Measurements from ENCODE around the gene ERLIN1.

DNA sequence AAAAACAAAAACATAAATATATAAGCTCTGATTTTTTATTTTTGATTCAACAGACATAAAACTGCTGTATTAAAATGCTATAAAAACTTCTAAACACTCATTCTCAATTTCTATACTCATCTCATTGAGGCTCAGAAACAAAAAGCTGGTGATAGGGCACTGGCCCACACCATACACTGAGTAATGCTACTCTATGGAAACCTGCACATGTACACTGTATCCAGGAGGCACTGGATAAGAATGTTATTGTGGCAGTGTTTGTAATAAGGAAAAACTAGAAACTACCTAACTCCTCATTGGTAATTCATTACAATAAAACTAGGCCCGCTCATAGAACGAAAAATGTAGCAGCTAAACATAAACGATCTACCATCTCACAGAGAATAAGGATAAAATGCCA lies 23.1 kb downstream of the ERLIN1 start:
- TF ChIP-seq, protein P1, sequence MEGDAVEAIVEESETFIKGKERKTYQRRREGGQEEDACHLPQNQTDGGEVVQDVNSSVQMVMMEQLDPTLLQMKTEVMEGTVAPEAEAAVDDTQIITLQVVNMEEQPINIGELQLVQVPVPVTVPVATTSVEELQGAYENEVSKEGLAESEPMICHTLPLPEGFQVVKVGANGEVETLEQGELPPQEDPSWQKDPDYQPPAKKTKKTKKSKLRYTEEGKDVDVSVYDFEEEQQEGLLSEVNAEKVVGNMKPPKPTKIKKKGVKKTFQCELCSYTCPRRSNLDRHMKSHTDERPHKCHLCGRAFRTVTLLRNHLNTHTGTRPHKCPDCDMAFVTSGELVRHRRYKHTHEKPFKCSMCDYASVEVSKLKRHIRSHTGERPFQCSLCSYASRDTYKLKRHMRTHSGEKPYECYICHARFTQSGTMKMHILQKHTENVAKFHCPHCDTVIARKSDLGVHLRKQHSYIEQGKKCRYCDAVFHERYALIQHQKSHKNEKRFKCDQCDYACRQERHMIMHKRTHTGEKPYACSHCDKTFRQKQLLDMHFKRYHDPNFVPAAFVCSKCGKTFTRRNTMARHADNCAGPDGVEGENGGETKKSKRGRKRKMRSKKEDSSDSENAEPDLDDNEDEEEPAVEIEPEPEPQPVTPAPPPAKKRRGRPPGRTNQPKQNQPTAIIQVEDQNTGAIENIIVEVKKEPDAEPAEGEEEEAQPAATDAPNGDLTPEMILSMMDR (conservative IDR thresholded peaks at IDR 0.05; ENCODE audit: low read depth, low read length): no peak
- TF ChIP-seq EZH2 (IDR thresholded peaks at IDR 0.05; ENCODE audit: borderline replicate concordance, low read depth, low read length, poor library complexity, severe bottlenecking): no peak
